Measurements from ENCODE around the gene CCDC136.

Gene CCDC136

DNA sequence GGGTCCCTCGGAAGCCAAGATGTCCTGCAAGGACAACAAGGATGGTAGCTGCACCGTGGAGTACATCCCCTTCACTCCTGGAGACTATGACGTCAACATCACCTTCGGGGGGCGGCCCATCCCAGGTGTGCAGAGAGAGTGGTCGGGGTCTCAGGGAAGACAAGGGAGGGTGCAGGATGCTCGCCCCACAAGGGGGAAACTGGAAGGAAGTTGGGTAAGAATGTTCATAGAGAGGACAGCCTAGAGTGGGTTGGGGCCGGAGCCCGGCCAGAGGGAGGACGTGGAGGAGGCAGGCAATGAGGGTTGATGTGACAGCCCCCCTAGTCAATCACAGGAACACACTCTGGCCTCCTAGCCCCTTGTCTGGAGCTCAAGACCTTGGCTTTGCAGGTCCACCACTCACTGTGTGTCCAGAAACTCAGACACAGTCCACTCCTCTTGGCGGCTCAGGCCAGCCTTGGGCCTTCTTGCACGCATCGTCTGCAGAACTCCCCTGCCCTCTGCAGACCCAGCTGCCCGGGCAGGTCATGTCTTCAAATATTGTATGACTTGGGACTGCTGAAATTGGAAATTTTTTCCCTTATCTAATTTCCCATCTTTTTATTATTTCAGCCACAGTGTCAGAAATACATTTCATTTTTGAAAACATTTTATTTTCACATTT is 55.1 kb downstream of the CCDC136 start:
- DNase-seq, result no peak

DNA sequence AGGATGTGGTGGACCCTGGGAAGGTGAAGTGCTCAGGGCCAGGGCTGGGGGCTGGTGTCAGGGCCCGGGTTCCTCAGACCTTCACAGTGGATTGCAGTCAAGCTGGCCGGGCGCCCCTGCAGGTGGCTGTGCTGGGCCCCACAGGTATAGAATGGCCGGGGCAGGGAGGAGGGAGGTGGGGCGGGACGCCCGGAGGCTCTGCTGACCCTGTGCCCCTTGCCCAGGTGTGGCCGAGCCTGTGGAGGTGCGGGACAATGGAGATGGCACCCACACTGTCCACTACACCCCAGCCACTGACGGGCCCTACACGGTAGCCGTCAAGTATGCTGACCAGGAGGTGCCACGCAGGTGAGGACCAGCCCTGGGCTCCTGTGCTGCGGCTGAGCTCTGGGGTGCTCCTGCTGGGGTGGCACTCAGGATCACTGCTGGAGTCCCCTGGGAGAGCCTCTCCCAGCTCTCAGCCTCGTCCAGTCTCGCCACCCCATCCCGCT is 56.0 kb downstream of the CCDC136 start:
- DNase-seq, result no peak

DNA sequence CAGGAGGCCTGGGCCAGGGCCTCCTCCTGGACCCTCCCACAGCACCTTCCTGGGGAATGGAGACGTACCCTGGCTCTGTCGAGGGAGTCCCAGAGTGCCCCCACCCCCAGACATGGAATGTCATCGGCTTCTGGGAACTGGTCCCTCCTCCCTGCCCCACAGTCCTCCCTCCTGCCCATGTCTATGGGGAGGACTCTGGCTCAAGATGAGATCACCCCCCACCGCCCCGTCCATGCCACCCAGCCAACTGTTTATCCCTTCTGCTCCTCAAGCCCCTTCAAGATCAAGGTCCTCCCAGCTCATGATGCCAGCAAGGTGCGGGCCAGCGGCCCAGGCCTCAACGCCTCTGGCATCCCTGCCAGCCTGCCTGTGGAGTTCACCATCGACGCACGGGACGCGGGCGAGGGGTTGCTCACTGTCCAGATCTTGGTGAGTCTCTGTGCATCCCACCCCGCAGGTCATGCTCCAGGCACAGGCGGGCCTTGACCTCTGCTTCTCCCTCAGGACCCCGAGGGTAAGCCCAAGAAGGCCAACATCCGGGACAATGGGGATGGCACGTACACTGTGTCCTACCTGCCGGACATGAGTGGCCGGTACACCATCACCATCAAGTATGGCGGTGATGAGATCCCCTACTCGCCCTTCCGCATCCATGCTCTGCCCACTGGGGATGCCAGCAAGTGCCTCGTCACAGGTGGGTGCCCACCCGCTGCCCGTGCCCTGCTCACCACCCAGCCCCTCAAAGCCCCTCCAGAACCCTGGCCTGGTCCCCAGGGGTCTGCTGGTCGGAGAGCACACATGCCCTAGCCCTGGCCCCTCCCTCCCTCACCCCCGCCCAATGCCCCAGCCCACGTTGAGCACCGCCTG is 56.8 kb downstream of the CCDC136 start:
- DNase-seq, result no peak

DNA sequence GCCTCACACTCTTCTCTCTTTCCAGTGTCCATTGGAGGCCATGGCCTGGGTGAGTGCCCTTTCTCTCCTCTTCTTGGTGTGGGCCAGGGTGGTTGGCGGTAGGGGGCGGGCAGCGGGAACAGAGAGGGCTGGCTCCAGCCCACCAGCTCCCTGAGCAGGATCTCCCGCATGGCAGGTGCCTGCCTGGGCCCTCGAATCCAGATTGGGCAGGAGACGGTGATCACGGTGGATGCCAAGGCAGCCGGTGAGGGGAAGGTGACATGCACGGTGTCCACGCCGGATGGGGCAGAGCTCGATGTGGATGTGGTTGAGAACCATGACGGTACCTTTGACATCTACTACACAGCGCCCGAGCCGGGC is 57.4 kb downstream of the CCDC136 start:
- no peak for DNase-seq

DNA sequence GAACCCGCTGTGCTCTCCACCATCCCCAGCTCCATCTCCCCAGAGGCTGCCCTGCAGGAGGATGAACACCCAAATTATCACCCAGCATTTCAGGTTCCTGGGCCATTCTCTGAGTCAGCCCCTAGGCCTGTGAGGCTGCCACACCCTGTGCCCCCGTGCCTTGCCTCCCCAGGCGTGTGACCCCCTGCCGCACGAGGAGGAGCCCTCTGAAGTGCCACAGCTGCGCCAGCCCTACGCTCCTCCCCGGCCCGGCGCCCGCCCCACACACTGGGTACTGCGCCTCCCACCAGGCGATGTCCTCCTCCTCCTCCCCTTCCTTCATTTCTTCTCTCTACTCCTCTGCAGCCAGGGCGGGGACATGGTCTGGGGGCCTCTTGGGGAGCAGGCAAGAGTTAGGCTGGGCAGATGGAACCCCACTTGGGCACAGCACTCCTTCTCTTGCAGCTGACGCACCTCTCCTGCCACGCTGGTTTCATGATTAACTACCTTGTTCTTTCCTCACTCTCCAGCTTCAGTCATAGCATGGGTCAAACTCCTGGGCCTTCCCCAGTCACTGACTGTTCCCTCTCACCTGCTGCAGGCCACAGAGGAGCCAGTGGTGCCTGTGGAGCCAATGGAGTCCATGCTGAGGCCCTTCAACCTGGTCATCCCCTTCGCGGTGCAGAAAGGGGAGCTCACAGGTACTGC is 58.2 kb downstream of the CCDC136 start:
- no peak for DNase-seq

DNA sequence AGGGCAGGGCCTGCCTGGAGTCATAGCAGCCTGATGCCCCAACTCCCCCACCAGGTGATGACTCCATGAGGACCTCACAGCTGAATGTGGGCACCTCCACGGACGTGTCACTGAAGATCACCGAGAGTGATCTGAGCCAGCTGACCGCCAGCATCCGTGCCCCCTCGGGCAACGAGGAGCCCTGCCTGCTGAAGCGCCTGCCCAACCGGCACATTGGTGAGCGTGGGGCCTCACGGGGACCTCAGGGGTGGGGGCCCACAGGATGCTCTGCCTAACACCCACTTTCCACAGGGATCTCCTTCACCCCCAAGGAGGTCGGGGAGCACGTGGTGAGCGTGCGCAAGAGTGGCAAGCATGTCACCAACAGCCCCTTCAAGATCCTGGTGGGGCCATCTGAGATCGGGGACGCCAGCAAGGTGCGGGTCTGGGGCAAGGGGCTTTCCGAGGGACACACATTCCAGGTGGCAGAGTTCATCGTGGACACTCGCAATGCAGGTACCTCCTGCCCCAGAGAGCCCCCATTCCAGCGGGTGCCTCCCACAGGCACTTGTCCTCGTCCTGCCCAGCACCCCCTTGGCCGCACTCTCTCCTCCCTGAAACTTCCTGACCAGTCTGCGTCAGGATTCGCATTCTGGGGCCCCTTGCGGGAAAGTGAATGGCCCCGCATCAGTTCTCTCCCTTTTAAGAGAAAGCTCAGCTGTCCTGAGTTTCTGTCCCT is 60.9 kb downstream of the CCDC136 start:
- DNase-seq, result no peak

DNA sequence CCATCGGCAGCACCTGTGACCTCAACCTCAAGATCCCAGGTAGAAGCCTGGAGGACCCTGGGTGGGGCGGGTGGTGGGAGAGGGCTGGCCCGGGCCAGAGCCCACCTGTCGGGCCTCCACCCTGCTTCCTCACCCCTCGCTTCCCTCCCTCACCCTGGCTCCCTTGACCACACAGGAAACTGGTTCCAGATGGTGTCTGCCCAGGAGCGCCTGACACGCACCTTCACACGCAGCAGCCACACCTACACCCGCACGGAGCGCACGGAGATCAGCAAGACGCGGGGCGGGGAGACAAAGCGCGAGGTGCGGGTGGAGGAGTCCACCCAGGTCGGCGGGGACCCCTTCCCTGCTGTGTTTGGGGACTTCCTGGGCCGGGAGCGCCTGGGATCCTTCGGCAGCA is 62.0 kb downstream of the CCDC136 start:
- DNase-seq, result no peak

DNA sequence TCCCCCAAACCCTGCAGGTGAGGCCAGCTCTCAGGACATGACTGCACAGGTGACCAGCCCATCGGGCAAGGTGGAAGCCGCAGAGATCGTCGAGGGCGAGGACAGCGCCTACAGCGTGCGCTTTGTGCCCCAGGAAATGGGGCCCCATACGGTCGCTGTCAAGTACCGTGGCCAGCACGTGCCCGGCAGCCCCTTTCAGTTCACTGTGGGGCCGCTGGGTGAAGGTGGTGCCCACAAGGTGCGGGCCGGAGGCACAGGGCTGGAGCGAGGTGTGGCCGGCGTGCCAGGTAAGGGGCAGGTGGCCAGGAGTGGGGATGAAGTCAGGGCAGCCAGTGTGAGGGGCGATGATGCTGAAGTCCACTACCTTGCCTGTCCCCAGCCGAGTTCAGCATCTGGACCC is 62.6 kb downstream of the CCDC136 start:
- no peak for DNase-seq

DNA sequence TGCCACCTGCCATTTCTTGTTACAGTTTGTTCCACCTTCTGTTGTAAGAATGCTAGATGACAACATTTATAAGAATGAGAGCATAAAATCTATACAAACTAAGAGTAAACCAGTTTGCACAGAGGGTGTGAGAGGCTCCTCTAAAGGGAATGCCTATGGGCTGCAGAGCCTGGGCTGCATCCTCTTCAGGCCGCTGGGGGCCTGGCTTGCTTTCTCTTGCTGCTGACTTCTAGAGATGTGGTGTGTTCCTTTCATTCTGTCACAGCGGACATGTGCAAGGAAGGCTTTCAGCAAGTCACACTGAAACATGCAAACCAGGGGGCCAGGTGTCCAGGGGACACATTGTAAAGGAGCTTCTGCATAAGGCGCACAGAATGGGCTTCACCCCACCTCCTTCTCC is 63.8 kb downstream of the CCDC136 start:
- DNase-seq, result no peak

DNA sequence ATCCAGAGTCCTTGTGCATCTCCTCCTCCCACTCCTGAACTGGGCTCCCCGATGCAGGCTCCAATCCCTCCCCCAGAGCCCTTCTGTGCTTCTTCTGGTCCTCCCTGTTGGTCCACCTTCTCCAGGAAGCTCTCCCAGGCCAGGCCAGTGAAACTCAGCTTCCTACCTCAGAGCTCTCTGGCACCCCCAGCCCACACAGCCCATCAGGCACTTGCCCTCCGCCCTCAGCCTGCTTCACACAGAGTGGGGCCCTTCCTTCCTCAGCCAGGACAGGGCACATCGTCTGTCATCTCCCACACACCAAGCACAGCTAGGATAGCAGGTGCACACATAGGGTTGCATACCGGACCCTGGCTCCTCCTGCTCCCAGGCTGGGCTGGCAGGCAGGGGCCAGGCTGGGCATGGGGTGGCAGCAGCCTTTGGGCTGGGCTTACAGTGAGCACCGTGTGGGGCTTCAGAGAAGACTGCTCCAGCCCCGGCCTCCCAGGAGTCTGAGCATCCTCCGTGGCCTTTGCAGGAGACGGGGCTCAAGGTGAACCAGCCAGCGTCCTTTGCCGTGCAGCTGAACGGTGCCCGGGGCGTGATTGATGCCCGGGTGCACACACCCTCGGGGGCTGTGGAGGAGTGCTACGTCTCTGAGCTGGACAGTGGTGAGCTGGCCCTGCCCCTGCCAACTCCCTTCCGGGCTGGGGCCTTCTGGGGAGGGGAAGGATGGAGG is 64.4 kb downstream of the CCDC136 start:
- DNase-seq, result no peak

DNA sequence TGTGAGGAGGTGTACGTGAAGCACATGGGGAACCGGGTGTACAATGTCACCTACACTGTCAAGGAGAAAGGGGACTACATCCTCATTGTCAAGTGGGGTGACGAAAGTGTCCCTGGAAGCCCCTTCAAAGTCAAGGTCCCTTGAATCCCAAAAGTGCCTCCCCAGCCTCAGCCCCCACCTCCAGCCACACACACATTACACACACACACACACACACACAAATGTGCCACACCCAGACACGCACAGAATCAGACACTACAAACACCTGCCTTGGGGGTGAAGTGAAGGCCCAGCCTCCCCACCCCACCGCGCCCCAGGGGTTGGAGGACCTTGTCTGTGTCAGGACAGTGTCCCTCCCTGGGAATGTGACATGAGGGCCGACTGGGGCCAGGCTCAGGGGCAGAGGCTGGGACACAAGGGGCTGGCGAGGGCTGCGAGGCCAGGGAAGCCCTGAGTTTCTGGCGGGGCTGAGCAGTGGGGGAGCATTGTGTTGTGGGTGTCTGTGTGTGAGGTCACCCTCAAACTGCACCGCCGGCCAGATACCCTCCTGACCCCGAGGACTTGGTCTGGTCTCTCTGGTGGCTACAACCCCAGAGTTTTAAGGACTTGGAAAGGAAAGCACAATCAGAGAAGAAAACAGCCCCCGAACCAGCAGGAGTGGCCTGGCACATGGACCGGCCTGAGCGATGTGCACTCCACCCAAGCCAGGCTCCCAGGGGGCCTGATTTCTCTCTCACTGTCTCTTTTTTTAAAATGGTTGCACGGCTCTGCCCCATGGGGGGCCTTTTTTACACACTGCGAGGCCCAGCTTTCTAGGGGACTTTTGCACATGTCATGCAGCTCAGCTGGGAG is 66.8 kb downstream of the CCDC136 start:
- DNase-seq, result no peak

DNA sequence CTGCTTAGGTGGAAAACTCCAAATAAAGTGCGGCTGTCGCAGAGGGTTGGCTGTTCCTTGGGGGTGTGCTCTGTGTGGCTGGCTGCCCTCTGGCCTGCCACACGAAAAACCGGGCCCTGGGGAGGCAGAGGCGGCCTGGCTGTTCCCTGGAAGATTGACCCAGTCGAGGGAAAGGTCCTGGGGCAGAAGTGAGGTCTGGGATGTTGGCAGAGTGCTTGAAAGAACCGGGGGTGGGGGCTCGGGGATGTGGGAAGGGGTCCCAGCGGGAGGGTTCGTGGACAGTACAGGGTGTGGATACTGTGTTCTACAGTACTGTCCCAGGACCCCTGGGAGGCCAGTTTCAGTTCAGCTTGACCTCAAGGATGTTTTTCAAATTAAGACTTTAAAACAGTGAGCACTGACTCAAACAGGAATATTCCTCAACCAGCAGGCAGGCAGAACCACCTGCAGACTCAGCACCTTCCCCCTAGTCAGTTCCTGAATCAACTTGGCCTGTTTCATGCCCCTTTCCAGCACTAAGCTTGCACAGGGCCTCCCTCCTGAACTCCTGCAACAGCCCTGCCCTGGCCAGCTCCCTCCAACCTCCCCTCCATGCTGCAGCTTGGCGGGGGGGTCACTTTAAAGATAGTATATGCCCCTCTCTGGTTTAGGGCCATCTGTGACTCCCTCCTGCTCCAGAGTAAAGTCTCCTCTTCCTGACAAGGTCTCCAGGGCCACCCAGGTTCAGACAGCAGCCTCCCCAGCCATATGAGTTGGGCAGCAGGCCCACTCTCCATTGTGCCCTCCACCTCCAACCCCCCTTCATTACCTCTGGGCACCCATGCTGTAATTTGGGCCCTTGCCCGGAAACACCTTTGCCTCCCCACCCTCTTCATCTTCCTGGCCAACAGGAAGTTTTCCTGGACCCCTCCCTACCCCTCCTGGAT is 67.7 kb downstream of the CCDC136 start:
- DNase-seq, result no peak

DNA sequence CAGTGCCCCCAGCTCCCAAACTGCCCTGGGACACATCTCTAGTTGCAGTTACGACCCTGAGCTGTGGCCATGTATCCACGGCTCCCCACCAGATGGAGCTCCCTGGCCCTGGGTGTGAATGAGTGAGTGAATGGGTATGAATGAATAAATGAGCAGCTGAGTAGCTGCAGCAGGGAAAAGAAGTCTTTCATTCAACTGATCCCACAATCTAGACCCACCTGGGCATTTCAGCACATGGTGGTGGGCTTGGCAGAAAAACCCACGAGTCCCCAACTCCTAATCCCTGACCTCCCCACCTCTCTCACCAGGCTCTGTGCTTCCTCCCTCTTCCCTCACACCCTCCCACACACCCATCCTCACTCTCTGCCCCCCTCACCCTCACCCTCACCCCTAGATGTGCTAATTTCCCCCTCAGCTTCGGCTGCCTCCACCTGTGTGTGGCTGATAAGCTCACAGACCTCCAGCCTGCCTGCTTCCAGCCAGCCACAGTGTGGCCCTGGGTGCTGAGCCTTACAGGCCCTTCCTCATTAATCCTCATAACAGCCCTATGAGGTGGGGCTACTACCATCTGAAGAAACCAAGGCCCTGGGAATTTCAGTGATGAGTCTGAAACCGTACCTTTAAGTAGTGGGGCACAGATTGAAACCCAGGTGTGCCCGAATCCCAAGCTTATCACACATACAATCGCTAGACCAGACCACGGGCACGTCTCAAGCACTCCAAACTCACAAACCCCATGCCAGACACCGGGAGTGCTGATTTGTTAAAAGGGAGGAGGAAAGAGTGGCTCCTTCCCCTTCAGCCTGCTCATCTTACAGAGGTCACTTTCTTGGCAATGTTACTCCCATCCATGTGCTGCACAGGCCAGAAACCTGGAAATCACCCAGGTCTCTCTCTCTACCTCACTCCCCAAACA is 68.6 kb downstream of the CCDC136 start:
- no peak for DNase-seq

DNA sequence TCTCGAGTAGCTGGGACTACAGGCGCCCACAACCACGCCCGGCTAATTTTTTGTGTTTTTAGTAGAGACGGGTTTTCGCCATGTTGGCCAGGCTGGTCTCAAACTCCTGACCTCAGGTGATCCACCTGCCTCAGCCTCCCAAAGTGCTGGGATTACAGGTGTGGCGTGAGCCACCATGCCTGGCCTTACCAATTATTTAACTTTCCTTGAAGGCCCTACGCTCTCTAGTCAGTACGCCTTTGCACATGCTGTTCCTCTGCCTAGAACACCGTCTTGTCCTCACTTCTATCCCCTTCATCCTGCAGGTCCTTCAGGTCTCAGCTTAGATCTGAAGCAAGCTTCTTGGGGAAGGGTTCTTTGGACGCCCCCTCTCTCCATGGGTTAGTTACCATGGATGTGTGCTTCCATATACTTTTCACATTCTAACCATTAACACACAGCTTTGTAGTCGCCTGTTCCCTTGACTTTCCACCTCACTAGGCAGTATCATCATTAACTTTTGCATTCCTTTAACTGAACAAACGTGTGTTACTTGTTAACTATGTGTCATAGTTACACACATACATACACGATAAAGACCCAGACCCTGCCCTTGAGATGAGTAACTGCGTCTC is 70.3 kb downstream of the CCDC136 start:
- DNase-seq, result no peak

DNA sequence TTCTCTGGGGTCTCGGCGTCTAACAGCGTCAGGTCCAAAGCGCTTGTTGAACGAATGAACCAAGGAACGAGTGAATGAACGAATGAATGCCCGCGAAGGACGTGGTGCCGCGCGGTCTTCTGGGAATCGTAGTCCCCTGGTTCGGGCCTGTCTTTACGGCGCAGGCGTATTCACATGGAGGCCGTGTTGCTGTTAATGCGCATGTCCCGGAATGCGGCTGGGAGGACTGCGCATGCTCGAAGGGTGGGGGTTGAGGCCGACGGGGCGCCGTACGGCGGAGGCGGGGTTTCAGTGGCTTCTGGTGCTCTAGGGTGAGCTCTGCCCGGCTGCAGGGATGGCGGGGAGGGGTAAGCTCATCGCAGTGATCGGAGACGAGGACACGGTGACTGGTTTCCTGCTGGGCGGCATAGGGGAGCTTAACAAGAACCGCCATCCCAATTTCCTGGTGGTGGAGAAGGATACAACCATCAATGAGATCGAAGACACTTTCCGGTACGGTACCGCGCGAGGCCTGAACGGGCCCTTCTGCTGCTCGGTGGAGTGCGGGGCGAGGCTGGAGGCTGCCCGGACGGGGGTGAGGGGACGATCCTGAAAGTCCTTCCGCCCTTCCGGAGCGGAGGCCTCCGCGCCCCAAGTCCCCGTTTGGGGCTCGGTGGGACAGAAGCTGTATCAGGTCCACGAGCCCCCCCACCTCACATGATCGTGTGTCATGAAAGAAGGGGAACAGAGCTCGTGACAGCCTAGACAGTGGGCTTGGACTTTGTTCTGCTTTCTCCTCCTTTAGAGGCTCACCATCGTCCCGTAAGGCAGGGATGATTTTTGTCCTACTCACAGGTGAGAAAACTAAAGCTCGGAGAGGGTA is 71.0 kb downstream of the CCDC136 start, which contains the start of gene ATP6V1F:
Gene ATP6V1F, plus strand, starts transcription at position 286 of the 862 bp plus-strand sequence. Its CDS starts 49 bp downstream, at position 335.
- DNase-seq, result peak; percentile 98 to 99 (median 98)

DNA sequence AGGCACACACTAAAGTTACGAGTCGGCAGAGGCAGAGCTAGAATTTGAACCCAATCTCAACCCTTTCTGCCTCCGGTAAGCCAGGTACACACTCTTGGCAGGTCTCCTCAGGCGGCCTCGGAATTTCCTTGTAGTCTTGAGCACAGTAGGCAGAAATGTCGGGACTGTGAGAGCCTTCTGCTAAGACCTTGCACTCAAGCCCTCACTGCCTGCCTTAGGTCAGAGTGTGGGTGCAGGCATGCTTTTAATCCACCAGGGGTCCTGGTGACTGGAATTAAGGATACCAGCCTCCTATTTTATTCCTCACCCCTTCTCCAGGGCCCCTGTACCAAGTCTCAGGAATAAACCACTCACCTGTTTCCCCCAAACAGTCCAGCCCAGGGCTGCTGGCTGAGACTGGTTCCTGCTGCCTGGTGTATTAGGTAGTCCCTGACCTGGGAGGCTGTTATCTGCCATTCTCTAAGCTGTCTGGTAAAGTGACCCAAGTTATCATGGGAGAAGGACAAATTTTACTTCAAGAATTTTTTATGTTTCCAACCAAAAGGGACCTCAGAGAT is 71.7 kb downstream of the CCDC136 start:
- peak; percentile 29 to 71 (median 59) for DNase-seq

DNA sequence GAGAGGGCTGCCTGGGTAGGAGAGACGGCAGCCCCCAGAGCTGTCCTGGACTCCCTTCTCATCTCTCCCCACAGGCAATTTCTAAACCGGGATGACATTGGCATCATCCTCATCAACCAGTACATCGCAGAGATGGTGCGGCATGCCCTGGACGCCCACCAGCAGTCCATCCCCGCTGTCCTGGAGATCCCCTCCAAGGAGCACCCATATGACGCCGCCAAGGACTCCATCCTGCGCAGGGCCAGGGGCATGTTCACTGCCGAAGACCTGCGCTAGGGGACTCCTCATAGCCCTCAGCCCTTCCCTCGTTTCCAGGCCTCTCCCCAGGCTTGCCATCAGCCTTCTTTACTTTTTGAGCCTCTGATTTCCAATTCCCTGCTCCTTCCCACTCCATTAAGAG is 73.5 kb downstream of the CCDC136 start:
- DNase-seq, result no peak

Measured in NCI-H1417 (cell line).